Measurements from ENCODE around the gene AAGAB.
A peak's percentile ranks its signal among the peaks of the same experiment; 100 is the strongest.

AAGAB gene

DNA sequence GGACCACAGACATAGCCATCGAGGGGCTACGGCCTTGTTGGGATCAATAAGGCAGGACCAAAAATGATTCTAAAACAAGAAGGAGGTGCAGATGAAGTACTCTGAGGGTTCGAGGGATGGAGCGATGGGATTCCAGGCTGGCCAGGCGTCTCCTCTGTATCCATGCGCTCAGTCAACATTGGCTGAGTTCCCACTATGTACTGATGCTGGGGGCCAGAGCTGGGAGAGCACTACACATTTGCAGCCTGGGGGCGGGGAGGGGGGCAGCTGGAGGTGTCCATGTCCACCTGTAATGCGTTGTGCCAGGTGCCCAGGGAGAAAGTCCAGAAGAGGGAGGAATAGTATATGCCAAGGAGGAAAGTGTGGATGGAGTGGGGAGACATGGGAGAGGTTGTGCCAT, 81.5 kb downstream of the AAGAB start:
- DNase-seq (ENCODE audit: low spot score), result no peak
- H3K27ac ChIP-seq, result no peak overlapping the region
- H3K4me3 ChIP-seq, result no peak overlapping the region
- no peak for TF ChIP-seq CTCF (IDR thresholded peaks at IDR 0.05)

DNA sequence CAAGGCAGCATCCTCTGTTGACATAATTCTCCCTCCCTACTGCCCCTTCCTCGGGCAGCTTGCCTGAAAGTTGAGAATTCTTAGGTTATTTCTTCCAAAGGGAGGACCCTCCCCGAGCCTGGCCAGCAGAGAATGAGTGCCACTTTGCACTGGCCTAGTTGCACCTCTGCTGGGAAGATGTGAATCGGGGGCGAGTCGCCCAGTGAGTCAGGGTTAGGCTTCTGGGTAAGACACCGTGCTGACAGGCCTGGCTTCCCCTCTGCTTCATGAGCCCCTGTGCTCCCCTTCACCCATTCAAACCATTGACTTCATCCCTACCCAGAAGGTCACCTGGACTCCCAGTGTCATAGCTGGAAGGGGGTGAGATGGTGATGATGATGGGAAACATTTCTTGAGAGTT, 82.3 kb downstream of the AAGAB start:
- H3K27ac ChIP-seq, result no peak overlapping the region
- DNase-seq (ENCODE audit: low spot score), result no peak
- H3K4me3 ChIP-seq, result no peak overlapping the region
- no peak for TF ChIP-seq CTCF (IDR thresholded peaks at IDR 0.05)

DNA sequence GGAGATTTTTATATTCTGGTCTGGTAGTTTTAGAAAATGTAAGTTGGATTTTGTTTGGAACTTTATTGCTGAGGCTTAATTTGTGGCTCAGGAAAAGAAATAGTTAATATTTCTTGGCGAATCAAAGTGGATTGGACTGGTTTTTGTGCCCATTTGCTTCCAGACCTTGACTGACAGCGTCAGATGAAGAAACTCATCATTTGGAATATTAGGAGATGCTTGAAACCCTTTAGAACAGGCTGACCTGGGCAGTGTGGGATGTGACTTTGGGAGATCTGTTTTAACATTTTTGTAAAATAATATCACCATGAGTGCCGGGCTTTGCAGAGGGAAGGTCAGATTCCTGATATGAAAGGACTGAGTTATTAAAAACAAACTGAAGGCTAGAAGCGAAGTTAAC, 83.0 kb downstream of the AAGAB start:
- TF ChIP-seq CTCF (IDR thresholded peaks at IDR 0.05), result no peak
- H3K27ac ChIP-seq, result no peak overlapping the region
- no peak overlapping the region for H3K4me3 ChIP-seq
- DNase-seq (ENCODE audit: low spot score), result no peak

- no peak overlapping the region for H3K4me3 ChIP-seq
- H3K27ac ChIP-seq, result no peak overlapping the region
- no peak for DNase-seq (ENCODE audit: low spot score)
- no peak for TF ChIP-seq CTCF (IDR thresholded peaks at IDR 0.05)
Measured at GRCh38 chr15:67170143-67170925, 84.1 kb downstream of the AAGAB start.

- Histone ChIP-seq H3K4me3 (no peak overlapping the region), H3K27ac (no peak overlapping the region)
- TF ChIP-seq CTCF (IDR thresholded peaks at IDR 0.05), result no peak
- DNase-seq (ENCODE audit: low spot score), result no peak
Measured at GRCh38 chr15:67168694-67169093, 85.8 kb downstream of the AAGAB start.

- no peak for TF ChIP-seq CTCF (IDR thresholded peaks at IDR 0.05)
- Histone ChIP-seq H3K27ac (no peak overlapping the region), H3K4me3 (no peak overlapping the region)
- no peak for DNase-seq (ENCODE audit: low spot score)
Measured at GRCh38 chr15:67167091-67167490, 87.4 kb downstream of the AAGAB start.

- no peak for TF ChIP-seq CTCF (IDR thresholded peaks at IDR 0.05)
- no peak for DNase-seq (ENCODE audit: low spot score)
- peak overlapping the region; percentile 8 to 41 for H3K27ac ChIP-seq
- H3K4me3 ChIP-seq, result no peak overlapping the region
Measured at GRCh38 chr15:67166280-67167009, 88.0 kb downstream of the AAGAB start.

Data from coronary artery (tissue), 2 donors.